ENCODE data around the gene ANKS1B. TPM values are rescaled to one million over a fixed set of nuclear protein-coding genes. Genes with fewer than 3 reads are reported as not detected.

ANKS1B gene
- total RNA-seq, 3 donors from 2014 or later (not counting 1 experiment from before 2014, with no cell fraction given) = not detected

DNA sequence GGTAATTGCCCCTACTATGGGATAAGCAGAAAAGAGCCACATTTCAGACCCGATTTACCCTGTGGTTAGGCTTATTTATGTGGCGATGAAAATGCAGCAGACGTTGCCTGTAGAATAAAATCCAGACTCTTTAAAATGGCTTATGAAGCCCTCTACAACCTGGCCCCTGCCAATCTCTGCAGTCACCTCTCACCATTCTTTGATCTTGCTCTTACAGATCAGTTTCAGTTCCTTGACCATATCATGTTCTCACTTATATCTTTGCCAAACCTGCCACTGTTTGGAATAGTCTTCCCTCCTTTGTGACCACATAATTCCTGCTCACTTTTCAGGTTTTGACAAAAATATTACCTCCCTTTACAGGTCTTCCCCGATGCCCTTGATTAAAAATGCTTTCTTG, 601.5 kb downstream of the ANKS1B start:
- Mint-ChIP-seq H3K36me3 (no peaks in the 10 kb centered on the region), H3K27ac (no peak overlapping the region), H3K27me3 (ENCODE audit: low read depth in 2 of 2) (no peaks in the 10 kb centered on the region), H3K4me3 (no peak overlapping the region), H3K4me1 (no peaks in the 10 kb centered on the region), H3K9me3 (peaks cover 9 to 10% of the 10 kb centered on the region in 2 donors)
- Histone ChIP-seq H3K4me3 (ENCODE audit: low read length) (no peak overlapping the region), H3K27me3 (ENCODE audit: control insufficient read depth, insufficient read depth, low read length) (no peaks in the 10 kb centered on the region), H3K9me3 (ENCODE audit: control insufficient read depth, insufficient read depth, low read length) (no peaks in the 10 kb centered on the region), H3K36me3 (ENCODE audit: control insufficient read depth, insufficient read depth, low read length) (no peaks in the 10 kb centered on the region), H3K4me1 (ENCODE audit: control insufficient read depth, insufficient read depth, low read length) (no peaks in the 10 kb centered on the region), H3K27ac (ENCODE audit: low read length) (no peak overlapping the region)
- DNase-seq = no peak
- TF ChIP-seq, protein P1, sequence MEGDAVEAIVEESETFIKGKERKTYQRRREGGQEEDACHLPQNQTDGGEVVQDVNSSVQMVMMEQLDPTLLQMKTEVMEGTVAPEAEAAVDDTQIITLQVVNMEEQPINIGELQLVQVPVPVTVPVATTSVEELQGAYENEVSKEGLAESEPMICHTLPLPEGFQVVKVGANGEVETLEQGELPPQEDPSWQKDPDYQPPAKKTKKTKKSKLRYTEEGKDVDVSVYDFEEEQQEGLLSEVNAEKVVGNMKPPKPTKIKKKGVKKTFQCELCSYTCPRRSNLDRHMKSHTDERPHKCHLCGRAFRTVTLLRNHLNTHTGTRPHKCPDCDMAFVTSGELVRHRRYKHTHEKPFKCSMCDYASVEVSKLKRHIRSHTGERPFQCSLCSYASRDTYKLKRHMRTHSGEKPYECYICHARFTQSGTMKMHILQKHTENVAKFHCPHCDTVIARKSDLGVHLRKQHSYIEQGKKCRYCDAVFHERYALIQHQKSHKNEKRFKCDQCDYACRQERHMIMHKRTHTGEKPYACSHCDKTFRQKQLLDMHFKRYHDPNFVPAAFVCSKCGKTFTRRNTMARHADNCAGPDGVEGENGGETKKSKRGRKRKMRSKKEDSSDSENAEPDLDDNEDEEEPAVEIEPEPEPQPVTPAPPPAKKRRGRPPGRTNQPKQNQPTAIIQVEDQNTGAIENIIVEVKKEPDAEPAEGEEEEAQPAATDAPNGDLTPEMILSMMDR (IDR thresholded peaks at IDR 0.05) = no peak
- intact Hi-C loops (cut with micrococcal nuclease) = no loop called here
- WGBS (ENCODE audit: insufficient coverage) = 85% methylated on average over 4 of the region's 4 CpGs
- no peak for ATAC-seq

DNA sequence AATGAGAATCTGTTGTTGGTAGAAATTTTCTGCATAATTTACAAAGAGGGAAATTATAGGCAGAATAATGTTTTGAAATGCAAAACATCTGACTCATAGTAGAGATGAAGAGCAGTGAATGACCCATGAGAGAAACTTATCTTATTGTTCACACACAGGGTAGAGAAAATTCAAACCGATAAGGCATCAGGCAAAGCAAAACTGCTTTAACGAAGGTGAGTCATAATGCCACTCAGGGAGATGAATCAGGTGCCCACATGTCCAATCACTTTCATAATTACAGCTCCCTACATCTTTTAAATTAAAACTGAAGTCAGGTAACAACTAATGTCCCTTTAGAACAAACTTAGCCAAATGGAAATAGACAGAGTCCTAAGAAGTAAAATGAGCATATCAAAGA, 602.7 kb downstream of the ANKS1B start:
- DNase-seq = no peak
- Mint-ChIP-seq H3K27me3 (ENCODE audit: low read depth in 2 of 2) (no peaks in the 10 kb centered on the region), H3K36me3 (no peaks in the 10 kb centered on the region), H3K9me3 (peaks cover 9 to 10% of the 10 kb centered on the region in 2 donors), H3K27ac (no peak overlapping the region), H3K4me1 (no peaks in the 10 kb centered on the region), H3K4me3 (no peak overlapping the region)
- Histone ChIP-seq H3K4me3 (ENCODE audit: low read length) (no peak overlapping the region), H3K27ac (ENCODE audit: low read length) (no peak overlapping the region), H3K9me3 (ENCODE audit: control insufficient read depth, insufficient read depth, low read length) (no peaks in the 10 kb centered on the region), H3K27me3 (ENCODE audit: control insufficient read depth, insufficient read depth, low read length) (no peaks in the 10 kb centered on the region), H3K36me3 (ENCODE audit: control insufficient read depth, insufficient read depth, low read length) (no peaks in the 10 kb centered on the region), H3K4me1 (ENCODE audit: control insufficient read depth, insufficient read depth, low read length) (no peaks in the 10 kb centered on the region)
- no peak for ATAC-seq
- WGBS (ENCODE audit: insufficient coverage) = 55% methylated on average over 2 of the region's 2 CpGs
- TF ChIP-seq, protein P1 (IDR thresholded peaks at IDR 0.05) = no peak
- intact Hi-C loops (cut with micrococcal nuclease) = no loop called here

DNA sequence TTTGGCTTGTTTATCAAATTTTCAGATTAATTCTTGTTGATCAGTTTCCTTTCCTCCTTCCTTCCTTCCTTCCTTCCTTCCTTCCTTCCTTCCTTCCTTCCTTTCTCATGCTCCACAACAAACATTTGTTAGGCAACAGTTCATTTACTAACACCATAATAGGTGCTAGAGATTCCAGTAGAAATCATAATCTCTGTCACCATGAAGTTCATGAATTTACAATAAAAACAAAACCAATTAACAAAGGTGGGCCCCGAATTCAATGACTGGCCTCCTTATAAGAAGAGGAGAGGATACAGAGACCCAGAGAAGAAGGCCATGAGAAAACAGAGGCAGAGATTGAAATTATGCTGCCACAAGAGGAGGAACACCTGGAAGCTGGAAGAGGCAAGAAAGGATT, 604.0 kb downstream of the ANKS1B start:
- no peak overlapping the region for H3K27ac Mint-ChIP-seq
- 79% methylated on average over 1 of the region's 1 CpG for WGBS (ENCODE audit: insufficient coverage)
- intact Hi-C loops (cut with micrococcal nuclease) = no loop called here
- Histone ChIP-seq H3K27me3 (ENCODE audit: control insufficient read depth, insufficient read depth, low read length) (no peaks in the 10 kb centered on the region), H3K9me3 (ENCODE audit: control insufficient read depth, insufficient read depth, low read length) (no peaks in the 10 kb centered on the region), H3K4me1 (ENCODE audit: control insufficient read depth, insufficient read depth, low read length) (no peaks in the 10 kb centered on the region), H3K4me3 (ENCODE audit: low read length) (no peak overlapping the region), H3K27ac (ENCODE audit: low read length) (no peak overlapping the region), H3K36me3 (ENCODE audit: control insufficient read depth, insufficient read depth, low read length) (no peaks in the 10 kb centered on the region)
- ATAC-seq = no peak
- H3K4me3 Mint-ChIP-seq = no peak overlapping the region
- TF ChIP-seq, protein P1 (IDR thresholded peaks at IDR 0.05) = no peak
- H3K27me3 Mint-ChIP-seq (ENCODE audit: low read depth in 2 of 2) = no peaks in the 10 kb centered on the region
- DNase-seq = no peak
- no peaks in the 10 kb centered on the region for H3K36me3 Mint-ChIP-seq
- H3K9me3 Mint-ChIP-seq = peaks cover 8 to 9% of the 10 kb centered on the region in 2 donors
- H3K4me1 Mint-ChIP-seq = no peaks in the 10 kb centered on the region

DNA sequence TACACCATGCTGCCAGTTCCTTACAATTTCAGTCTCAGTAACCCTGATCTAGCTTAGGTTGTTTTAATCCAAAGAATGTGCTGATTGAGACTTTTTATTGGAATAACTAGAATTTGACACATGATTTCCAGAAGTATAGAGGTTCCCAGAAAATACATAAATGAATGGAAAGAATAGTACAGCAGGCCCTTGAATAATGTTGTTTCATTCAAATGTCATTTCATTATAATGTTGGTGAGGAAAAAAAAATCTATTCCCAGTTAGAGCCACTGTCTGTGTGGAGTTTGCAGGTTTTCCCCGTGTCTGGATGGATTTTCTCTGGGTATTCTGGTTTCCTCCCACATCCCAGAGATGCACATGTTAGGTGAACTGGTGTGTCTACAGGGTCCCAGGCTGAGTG, 610.7 kb downstream of the ANKS1B start:
- no peaks in the 10 kb centered on the region for H3K27me3 Mint-ChIP-seq (ENCODE audit: low read depth in 2 of 2)
- DNase-seq = no peak
- H3K27ac ChIP-seq (ENCODE audit: low read length) = no peak overlapping the region
- ATAC-seq = no peak
- intact Hi-C loops (cut with micrococcal nuclease) = no loop called here
- no peaks in the 10 kb centered on the region for H3K36me3 ChIP-seq (ENCODE audit: control insufficient read depth, insufficient read depth, low read length)
- H3K4me3 ChIP-seq (ENCODE audit: low read length) = no peak overlapping the region
- WGBS (ENCODE audit: insufficient coverage) = 83% methylated on average over 1 of the region's 1 CpG
- H3K4me3 Mint-ChIP-seq = no peak overlapping the region
- no peaks in the 10 kb centered on the region for H3K4me1 Mint-ChIP-seq
- peaks cover 7 to 8% of the 10 kb centered on the region in 2 donors for H3K9me3 Mint-ChIP-seq
- no peaks in the 10 kb centered on the region for H3K36me3 Mint-ChIP-seq
- TF ChIP-seq, protein P1 (IDR thresholded peaks at IDR 0.05) = no peak
- no peak overlapping the region for H3K27ac Mint-ChIP-seq
- no peaks in the 10 kb centered on the region for H3K9me3 ChIP-seq (ENCODE audit: control insufficient read depth, insufficient read depth, low read length)
- no peaks in the 10 kb centered on the region for H3K27me3 ChIP-seq (ENCODE audit: control insufficient read depth, insufficient read depth, low read length)
- H3K4me1 ChIP-seq (ENCODE audit: control insufficient read depth, insufficient read depth, low read length) = no peaks in the 10 kb centered on the region

Measured in natural killer cell (primary cell).